Measurements from ENCODE around the gene PF4V1. TPM values are rescaled to one million over a fixed set of nuclear protein-coding genes. Genes with fewer than 3 reads are reported as not detected.

The PF4V1 gene
- total and polyA plus RNA-seq, 12 donors, result 0.72 TPM; not detected in 11

DNA sequence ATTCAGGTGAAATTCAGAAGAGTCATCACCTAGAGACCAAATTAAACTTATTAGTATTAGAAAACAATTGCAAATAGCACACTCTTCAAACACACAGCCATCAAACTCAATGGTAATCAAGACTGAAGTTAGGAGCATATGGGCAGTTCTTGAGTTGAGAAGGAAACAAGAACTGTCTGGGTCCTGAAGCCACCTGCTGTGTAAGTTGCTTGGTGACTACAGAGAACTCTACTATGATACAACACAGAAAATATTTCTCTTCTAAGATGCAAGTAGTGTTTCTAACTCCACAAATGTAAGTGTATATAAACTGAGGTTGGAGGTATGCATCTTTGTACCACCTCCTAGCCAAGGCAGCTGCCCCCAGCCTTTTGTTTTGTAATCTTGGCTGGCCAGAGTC, 325 bp upstream of the PF4V1 start:
- no peaks in the 10 kb centered on the region for H3K9me3 ChIP-seq (replicated peaks in 1 of 3)
- no peaks in the 10 kb centered on the region for H3K4me1 ChIP-seq (replicated peaks in 1 of 2)
- H3K27ac ChIP-seq, result no peak overlapping the region
- no peak overlapping the region for H3K4me3 ChIP-seq
- intact Hi-C loops (cut with DNase I), result no loop called here
- no peaks in the 10 kb centered on the region for H3K36me3 ChIP-seq (replicated peaks in 1 of 2)
- H3K27me3 ChIP-seq, result no peaks in the 10 kb centered on the region
- DNase-seq, result no peak
- TF ChIP-seq, protein P1, sequence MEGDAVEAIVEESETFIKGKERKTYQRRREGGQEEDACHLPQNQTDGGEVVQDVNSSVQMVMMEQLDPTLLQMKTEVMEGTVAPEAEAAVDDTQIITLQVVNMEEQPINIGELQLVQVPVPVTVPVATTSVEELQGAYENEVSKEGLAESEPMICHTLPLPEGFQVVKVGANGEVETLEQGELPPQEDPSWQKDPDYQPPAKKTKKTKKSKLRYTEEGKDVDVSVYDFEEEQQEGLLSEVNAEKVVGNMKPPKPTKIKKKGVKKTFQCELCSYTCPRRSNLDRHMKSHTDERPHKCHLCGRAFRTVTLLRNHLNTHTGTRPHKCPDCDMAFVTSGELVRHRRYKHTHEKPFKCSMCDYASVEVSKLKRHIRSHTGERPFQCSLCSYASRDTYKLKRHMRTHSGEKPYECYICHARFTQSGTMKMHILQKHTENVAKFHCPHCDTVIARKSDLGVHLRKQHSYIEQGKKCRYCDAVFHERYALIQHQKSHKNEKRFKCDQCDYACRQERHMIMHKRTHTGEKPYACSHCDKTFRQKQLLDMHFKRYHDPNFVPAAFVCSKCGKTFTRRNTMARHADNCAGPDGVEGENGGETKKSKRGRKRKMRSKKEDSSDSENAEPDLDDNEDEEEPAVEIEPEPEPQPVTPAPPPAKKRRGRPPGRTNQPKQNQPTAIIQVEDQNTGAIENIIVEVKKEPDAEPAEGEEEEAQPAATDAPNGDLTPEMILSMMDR (IDR thresholded peaks at IDR 0.05), result no peak
- TF ChIP-seq POLR2A (IDR thresholded peaks at IDR 0.05), result no peak

DNA sequence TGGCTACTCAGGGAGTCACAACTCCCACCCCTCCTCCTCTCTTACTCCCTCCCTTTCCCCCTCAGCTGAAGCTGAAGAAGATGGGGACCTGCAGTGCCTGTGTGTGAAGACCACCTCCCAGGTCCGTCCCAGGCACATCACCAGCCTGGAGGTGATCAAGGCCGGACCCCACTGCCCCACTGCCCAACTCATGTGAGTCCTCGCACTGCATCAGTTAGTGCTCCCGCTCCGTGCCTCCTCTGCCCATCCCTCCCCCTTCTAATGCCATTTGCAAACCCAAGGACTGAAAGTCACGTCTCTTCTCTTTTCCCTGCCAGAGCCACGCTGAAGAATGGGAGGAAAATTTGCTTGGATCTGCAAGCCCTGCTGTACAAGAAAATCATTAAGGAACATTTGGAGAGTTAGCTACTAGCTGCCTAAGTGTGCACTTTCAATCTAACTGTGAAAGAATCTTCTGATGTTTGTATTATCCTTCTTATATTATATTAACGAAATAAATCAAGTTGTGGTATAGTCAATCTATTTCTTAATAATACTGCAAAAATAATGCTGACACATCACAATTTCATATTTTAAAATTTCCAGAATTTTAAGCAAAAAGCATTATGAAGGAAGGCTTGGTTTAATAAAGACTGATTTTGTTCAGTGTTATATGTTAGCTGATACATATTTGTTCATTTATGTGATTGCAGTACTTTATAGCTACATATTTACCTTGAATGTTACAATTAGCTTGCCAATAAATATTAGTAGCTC, 800 bp downstream of the PF4V1 start:
- H3K4me3 ChIP-seq, result no peak overlapping the region
- no peaks in the 10 kb centered on the region for H3K27me3 ChIP-seq
- intact Hi-C loops (cut with DNase I), result no loop called here
- no peaks in the 10 kb centered on the region for H3K4me1 ChIP-seq (replicated peaks in 1 of 2)
- H3K36me3 ChIP-seq (replicated peaks in 1 of 2), result no peaks in the 10 kb centered on the region
- WGBS, 4 donors, result 19 to 38% (median 33%) methylated on average over 5 to 8 of the region's 8 CpGs
- no peak for DNase-seq
- TF ChIP-seq, protein P1 (IDR thresholded peaks at IDR 0.05), result no peak
- TF ChIP-seq POLR2A (IDR thresholded peaks at IDR 0.05), result no peak
- H3K9me3 ChIP-seq (replicated peaks in 1 of 3), result no peaks in the 10 kb centered on the region
- H3K27ac ChIP-seq, result no peak overlapping the region

DNA sequence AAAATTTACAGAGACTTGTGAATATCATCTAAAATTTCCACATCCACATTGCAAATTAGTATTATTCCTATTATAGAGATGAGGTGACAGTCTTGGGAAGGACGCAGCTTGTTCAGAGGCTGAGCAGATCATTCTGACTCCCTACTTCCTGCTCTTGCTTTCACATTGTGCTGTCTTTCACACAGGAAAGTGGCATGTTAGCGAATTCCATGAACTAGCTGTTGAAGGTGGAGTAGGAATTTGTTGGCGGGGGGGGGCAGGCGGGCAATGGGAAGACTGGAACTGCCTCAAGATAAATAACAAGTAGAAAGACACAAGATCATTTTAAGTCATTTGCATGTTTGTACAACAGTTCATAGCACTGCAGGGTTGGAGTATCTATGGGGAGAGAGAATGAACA, 2.3 kb downstream of the PF4V1 start:
- 58 to 70% (median 67%) methylated on average over 4 of the region's 4 CpGs for WGBS, 4 donors

DNA sequence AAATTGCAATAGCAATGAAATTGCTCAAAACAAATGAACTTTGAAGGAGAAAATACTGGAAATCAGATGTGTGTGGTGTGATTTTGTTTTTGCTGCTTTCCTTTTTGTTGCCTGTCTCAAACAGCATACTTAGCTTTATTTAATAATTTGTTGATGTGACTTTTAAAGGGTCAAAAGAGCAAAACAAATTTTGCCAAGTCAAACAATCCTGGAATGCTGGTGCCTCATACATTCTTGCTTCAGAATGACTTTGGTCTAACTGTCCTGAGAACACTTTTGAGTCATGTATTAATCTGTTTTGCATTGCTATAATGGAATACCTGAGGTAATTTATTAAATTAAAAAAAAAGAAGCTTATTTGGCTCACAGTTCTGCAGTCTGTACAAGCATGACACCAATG, 3.4 kb downstream of the PF4V1 start:
- Histone ChIP-seq H3K27ac (no peak overlapping the region), H3K4me1 (replicated peaks in 1 of 2) (no peaks in the 10 kb centered on the region), H3K36me3 (replicated peaks in 1 of 2) (no peaks in the 10 kb centered on the region), H3K4me3 (no peak overlapping the region), H3K27me3 (peaks cover 4% of the 10 kb centered on the region), H3K9me3 (replicated peaks in 1 of 3) (no peaks in the 10 kb centered on the region)
- TF ChIP-seq, protein P1 (IDR thresholded peaks at IDR 0.05), result no peak
- TF ChIP-seq POLR2A (IDR thresholded peaks at IDR 0.05), result no peak
- DNase-seq, result no peak
- intact Hi-C loops (cut with DNase I), result no loop called here

More for the DNA sequence above, 2.3 kb downstream of the PF4V1 start:
- no peak overlapping the region for H3K4me3 ChIP-seq
- DNase-seq, result no peak
- TF ChIP-seq, protein P1 (IDR thresholded peaks at IDR 0.05), result no peak
- no peak for TF ChIP-seq POLR2A (IDR thresholded peaks at IDR 0.05)
- no peak overlapping the region for H3K27ac ChIP-seq
- H3K36me3 ChIP-seq (replicated peaks in 1 of 2), result no peaks in the 10 kb centered on the region
- no peaks in the 10 kb centered on the region for H3K4me1 ChIP-seq (replicated peaks in 1 of 2)
- H3K9me3 ChIP-seq (replicated peaks in 1 of 3), result no peaks in the 10 kb centered on the region
- intact Hi-C loops (cut with DNase I), result no loop called here
- no peaks in the 10 kb centered on the region for H3K27me3 ChIP-seq

Data from adrenal gland (tissue), 12 donors.